ENCODE results near the gene OVOL1. TPM values are rescaled to one million over a fixed set of nuclear protein-coding genes. Genes with fewer than 3 reads are reported as not detected.

OVOL1 gene
- total RNA-seq, 2 experiments from 2014 or later: not detected

DNA sequence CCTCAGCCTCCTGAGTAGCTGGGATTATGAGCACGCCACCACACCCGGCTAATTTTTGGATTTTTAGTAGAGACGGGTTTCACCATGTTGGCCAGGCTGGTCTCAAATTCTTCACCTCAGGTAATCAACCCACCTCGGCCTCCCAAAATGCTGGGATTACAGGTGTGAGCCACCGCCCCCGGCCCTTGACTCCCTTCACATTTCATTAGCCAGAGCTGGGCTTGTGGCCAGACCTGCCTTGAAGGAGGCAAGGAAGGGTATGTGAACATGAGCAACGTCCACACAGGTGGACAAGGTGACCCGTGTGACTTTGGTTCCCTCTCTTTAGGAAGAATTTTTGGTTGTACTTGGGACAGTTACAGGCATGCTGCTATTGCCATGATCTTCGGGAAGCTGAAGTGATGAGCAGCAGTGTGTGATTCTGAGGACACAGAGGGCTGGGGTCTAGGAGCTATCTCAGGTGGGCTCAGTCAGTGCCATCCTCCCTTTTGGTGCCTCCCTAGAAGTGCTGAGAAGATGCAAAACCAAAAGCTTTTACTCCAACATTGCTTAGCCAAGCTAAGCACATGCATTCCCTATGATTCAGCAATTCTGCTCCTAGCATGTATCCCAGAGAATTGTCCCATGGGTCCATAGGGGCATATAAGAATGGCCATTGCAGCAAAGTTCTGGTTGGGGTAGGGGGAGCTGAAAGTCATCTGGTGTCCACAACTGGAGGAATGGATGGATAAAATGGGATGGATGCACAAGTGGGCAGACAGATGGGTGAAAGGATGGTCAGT, 12.1 kb upstream of the OVOL1 start:
- H3K4me1 ChIP-seq (ENCODE audit: insufficient read depth, low read length, poor library complexity, severe bottlenecking): peaks cover 9% of the 10 kb centered on the region
- H3K79me2 ChIP-seq (ENCODE audit: insufficient read depth, low read depth, low read length): no peaks in the 10 kb centered on the region
- intact Hi-C loops (cut with micrococcal nuclease; ENCODE audit: unreplicated experiment): no loop called here
- CTCF ChIA-PET (ENCODE audit: unreplicated experiment): no interaction called here
- DNase-seq (ENCODE audit: low spot score): no peak
- peaks cover 3% of the 10 kb centered on the region; the same call in 1 of the 2 replicates for H3K36me3 ChIP-seq (ENCODE audit: insufficient read depth, low read length)
- no peak overlapping the region for H3K4me2 ChIP-seq (ENCODE audit: low read length)
- POLR2A ChIA-PET: interaction anchor here (0.6 kb wide), 1 partner anchor 31 kb away, joined by 4 read pairs; no protein-coding TSS in a partner anchor
- H4K20me1 ChIP-seq (ENCODE audit: insufficient read depth, low read length): peaks cover 4% of the 10 kb centered on the region; the same call in 1 of the 2 replicates
- BruUV-seq (replicated peaks): no TSS peak
- no peak overlapping the region for H3K4me3 ChIP-seq (ENCODE audit: low read depth, low read length, poor library complexity, severe bottlenecking)
- no peak overlapping the region; the same call in 1 of the 2 replicates for H2AFZ ChIP-seq (ENCODE audit: low read length)
- TF ChIP-seq, protein P1, sequence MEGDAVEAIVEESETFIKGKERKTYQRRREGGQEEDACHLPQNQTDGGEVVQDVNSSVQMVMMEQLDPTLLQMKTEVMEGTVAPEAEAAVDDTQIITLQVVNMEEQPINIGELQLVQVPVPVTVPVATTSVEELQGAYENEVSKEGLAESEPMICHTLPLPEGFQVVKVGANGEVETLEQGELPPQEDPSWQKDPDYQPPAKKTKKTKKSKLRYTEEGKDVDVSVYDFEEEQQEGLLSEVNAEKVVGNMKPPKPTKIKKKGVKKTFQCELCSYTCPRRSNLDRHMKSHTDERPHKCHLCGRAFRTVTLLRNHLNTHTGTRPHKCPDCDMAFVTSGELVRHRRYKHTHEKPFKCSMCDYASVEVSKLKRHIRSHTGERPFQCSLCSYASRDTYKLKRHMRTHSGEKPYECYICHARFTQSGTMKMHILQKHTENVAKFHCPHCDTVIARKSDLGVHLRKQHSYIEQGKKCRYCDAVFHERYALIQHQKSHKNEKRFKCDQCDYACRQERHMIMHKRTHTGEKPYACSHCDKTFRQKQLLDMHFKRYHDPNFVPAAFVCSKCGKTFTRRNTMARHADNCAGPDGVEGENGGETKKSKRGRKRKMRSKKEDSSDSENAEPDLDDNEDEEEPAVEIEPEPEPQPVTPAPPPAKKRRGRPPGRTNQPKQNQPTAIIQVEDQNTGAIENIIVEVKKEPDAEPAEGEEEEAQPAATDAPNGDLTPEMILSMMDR (conservative IDR thresholded peaks at IDR 0.05; ENCODE audit: low read length): no peak
- no peak for TF ChIP-seq EZH2phosphoT487 (IDR thresholded peaks at IDR 0.05; ENCODE audit: borderline replicate concordance, low read depth, low read length)
- H3K9me3 ChIP-seq (ENCODE audit: low read length): no peaks in the 10 kb centered on the region
- H3K9me2 ChIP-seq (ENCODE audit: insufficient read depth, low read length): no peaks in the 10 kb centered on the region
- no peak overlapping the region for H3K27ac ChIP-seq (ENCODE audit: low read depth, low read length, poor library complexity, severe bottlenecking)

DNA sequence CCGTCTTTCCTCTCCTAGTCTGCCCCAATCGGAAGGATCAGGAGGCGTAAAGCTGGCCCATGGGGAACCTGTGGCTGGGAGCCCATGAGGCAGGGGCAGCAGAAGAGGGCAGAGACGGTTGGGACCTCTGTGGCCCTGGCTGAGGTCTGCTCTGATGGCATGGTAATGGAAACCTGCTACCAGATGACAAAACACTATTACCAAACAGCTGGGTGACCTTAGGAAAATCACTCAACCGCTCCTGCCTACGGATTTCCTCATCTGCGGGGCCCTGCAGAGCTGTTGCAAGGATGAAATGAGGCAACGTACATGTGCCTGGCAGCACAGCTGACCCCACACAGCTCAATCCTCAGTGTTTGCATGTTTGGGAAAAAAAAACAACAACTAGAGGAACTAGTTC, 10.7 kb upstream of the OVOL1 start:
- peaks cover 10% of the 10 kb centered on the region for H3K4me1 ChIP-seq (ENCODE audit: insufficient read depth, low read length, poor library complexity, severe bottlenecking)
- no TSS peak for BruUV-seq (replicated peaks)
- TF ChIP-seq, protein P1 (conservative IDR thresholded peaks at IDR 0.05; ENCODE audit: low read length): no peak
- no peak for TF ChIP-seq EZH2phosphoT487 (IDR thresholded peaks at IDR 0.05; ENCODE audit: borderline replicate concordance, low read depth, low read length)
- POLR2A ChIA-PET: interaction anchor here (0.6 to 0.7 kb wide), 2 partner anchors 95 to 115 kb away, joined by 3 read pairs; no protein-coding TSS in a partner anchor
- H4K20me1 ChIP-seq (ENCODE audit: insufficient read depth, low read length): peaks cover 5% of the 10 kb centered on the region; the same call in 1 of the 2 replicates
- H3K4me3 ChIP-seq (ENCODE audit: low read depth, low read length, poor library complexity, severe bottlenecking): no peak overlapping the region
- no peak overlapping the region for H3K4me2 ChIP-seq (ENCODE audit: low read length)
- H3K9me2 ChIP-seq (ENCODE audit: insufficient read depth, low read length): no peaks in the 10 kb centered on the region
- CTCF ChIA-PET (ENCODE audit: unreplicated experiment): interaction anchor here (0.5 kb wide), 1 partner anchor 37 kb away, joined by 4 read pairs; no protein-coding TSS in a partner anchor
- H3K36me3 ChIP-seq (ENCODE audit: insufficient read depth, low read length): peaks cover 3% of the 10 kb centered on the region; the same call in 1 of the 2 replicates
- intact Hi-C loops (cut with micrococcal nuclease; ENCODE audit: unreplicated experiment): no loop called here
- no peaks in the 10 kb centered on the region for H3K9me3 ChIP-seq (ENCODE audit: low read length)
- no peak overlapping the region for H3K27ac ChIP-seq (ENCODE audit: low read depth, low read length, poor library complexity, severe bottlenecking)
- no peak for DNase-seq (ENCODE audit: low spot score)
- H2AFZ ChIP-seq (ENCODE audit: low read length): no peak overlapping the region
- no peaks in the 10 kb centered on the region for H3K79me2 ChIP-seq (ENCODE audit: insufficient read depth, low read depth, low read length)

All from OCI-LY7 (cell line).